OCI-LY7 (cell line): Measurements from ENCODE around the gene USP27X. TPM values are rescaled to one million over a fixed set of nuclear protein-coding genes. Genes with fewer than 3 reads are reported as not detected.

Experiments used
- Bru-seq: library from RNA; stranded (reverse); fragments of 400-500 nt; gene quantifications from one replicate; lab custom pipeline; 2021; lab: Mats Ljungman, UMichigan
- BruChase-seq, 2 experiments: library from RNA; stranded (reverse); fragments of 400-500 nt; gene quantifications; one replicate each; lab custom pipeline; 2021; lab: Mats Ljungman, UMichigan
- BruUV-seq: library from RNA; stranded (reverse); fragments of 400-500 nt; replicated peaks from 2 replicates; lab custom pipeline; 2021; lab: Mats Ljungman, UMichigan
- CTCF ChIA-PET: fragments of 300-600 bp; sonication (Branson Sonifier 250); formaldehyde crosslinking; loops from one replicate; lab custom pipeline; 2022; ENCODE audit warnings: antibody characterized with exemption; ENCODE audit not compliant: unreplicated experiment; lab: Charles Lee
- POLR2A ChIA-PET: fragments of 300-600 bp; sonication (Branson Sonifier 250); formaldehyde crosslinking; loops from one replicate; lab custom pipeline; 2022; ENCODE audit warnings: antibody characterized with exemption; lab: Charles Lee
- DNase-seq: peaks from one replicate; pipeline ENCODE4 v3.0.0-alpha.2; 2015; ENCODE audit warnings: low spot score
- H2AFZ ChIP-seq: fragments of 200-600 bp; sonication (generic), shearing (Covaris generic); 2 replicates; pipeline ENCODE4 v1.6.1; 2014; ENCODE audit warnings: mild to moderate bottlenecking, antibody characterized with exemption, low read length, moderate library complexity
- H3K27ac ChIP-seq: fragments of 200-600 bp; sonication (generic); 2 replicates; pipeline ENCODE4 v1.5.1; 2014; ENCODE audit warnings: mixed run types, low read depth, mild to moderate bottlenecking, moderate library complexity, low read length, inconsistent platforms; ENCODE audit not compliant: poor library complexity, severe bottlenecking
- H3K36me3 ChIP-seq: fragments of 200-600 bp; sonication (generic); 2 replicates; pipeline ENCODE4 v1.6.1; 2014; ENCODE audit warnings: mild to moderate bottlenecking, antibody characterized with exemption, low read length, moderate library complexity, mixed read lengths; ENCODE audit not compliant: insufficient read depth
- H3K4me1 ChIP-seq: fragments of 200-600 bp; sonication (generic); 2 replicates; pipeline ENCODE4 v1.5.1; 2014; ENCODE audit warnings: mild to moderate bottlenecking, low read length; ENCODE audit not compliant: insufficient read depth, poor library complexity, severe bottlenecking
- H3K4me2 ChIP-seq: fragments of 200-600 bp; sonication (generic); 2 replicates; pipeline ENCODE4 v1.6.1; 2014; ENCODE audit warnings: mild to moderate bottlenecking, low read length
- H3K4me3 ChIP-seq: fragments of 200-600 bp; sonication (generic); 2 replicates; pipeline ENCODE4 v1.5.1; 2014; ENCODE audit warnings: mild to moderate bottlenecking, low read depth, low read length; ENCODE audit not compliant: poor library complexity, severe bottlenecking
- H3K79me2 ChIP-seq: fragments of 200-600 bp; sonication (generic); 2 replicates; pipeline ENCODE4 v1.6.1; 2016; ENCODE audit warnings: low read depth, mild to moderate bottlenecking, low read length, moderate library complexity, mixed read lengths; ENCODE audit not compliant: insufficient read depth
- H3K9me2 ChIP-seq: fragments of 200-600 bp; sonication (generic); 2 replicates; pipeline ENCODE4 v1.6.1; 2016; ENCODE audit warnings: mild to moderate bottlenecking, low read length, mixed read lengths; ENCODE audit not compliant: insufficient read depth
- H3K9me3 ChIP-seq: fragments of 200-600 bp; sonication (generic); 2 replicates; pipeline ENCODE4 v1.6.1; 2014; ENCODE audit warnings: mild to moderate bottlenecking, mixed run types, low read length, mixed read lengths
- H4K20me1 ChIP-seq: fragments of 200-600 bp; sonication (generic); 2 replicates; pipeline ENCODE4 v1.6.1; 2014; ENCODE audit warnings: mild to moderate bottlenecking, antibody characterized with exemption, low read length, moderate library complexity, mixed read lengths; ENCODE audit not compliant: insufficient read depth
- CTCF ChIP-seq: fragments of 200-600 bp; sonication (generic); conservative IDR thresholded peaks from 2 replicates; pipeline ENCODE4 v1.5.1; 2014; ENCODE audit warnings: mild to moderate bottlenecking, antibody characterized with exemption, low read length, moderate library complexity, mixed read lengths
- EZH2phosphoT487 ChIP-seq: fragments of 200-600 bp; sonication (generic); IDR thresholded peaks from 2 replicates; pipeline ENCODE4 v1.6.1; 2018; ENCODE audit warnings: low read depth, borderline replicate concordance, mild to moderate bottlenecking, mixed run types, antibody characterized with exemption, low read length, moderate library complexity, mixed read lengths
- intact Hi-C: fragments of 100-400 bp; cut with micrococcal nuclease; formaldehyde crosslinking; loops from one replicate; pipeline ENCODE4 v1.10.0; 2022; ENCODE audit not compliant: unreplicated experiment
- long read RNA-seq: library from polyadenylated mRNA; stranded (forward); transcript quantifications from one replicate; pipeline ENCODE4 v2.0.0, GENCODE V29; 2022
- total RNA-seq, 2 experiments: library from RNA; depleted of rRNA in 1 of 2; stranded (reverse); fragments of >200 nt in 1 of 2; shearing (Covaris generic) in 1 of 2; gene quantifications; 2 replicates each; pipeline ENCODE4 v1.2.3, GENCODE V29; 2014 to 2022

The USP27X gene
- 1.2 and 1.3 TPM in 2 replicates for total RNA-seq (2014; rRNA removed; shearing (Covaris generic))
- total RNA-seq (2022), result 1.8 and 2.0 TPM in 2 replicates
- Bru-seq, nascent RNA, result percentile 41 among the genes with signal in this experiment
- percentile 33 among the genes with signal in this experiment for BruChase-seq, experiment 1, labeled RNA remaining after a 6-hour chase
- percentile 45 among the genes with signal in this experiment for BruChase-seq, experiment 2, labeled RNA remaining after a 2-hour chase
- long read RNA-seq, partial matches to known transcripts, result 0 of 1 reads
- long read RNA-seq, other reads (novel, unspliced or antisense), result 0 of 1 reads

DNA sequence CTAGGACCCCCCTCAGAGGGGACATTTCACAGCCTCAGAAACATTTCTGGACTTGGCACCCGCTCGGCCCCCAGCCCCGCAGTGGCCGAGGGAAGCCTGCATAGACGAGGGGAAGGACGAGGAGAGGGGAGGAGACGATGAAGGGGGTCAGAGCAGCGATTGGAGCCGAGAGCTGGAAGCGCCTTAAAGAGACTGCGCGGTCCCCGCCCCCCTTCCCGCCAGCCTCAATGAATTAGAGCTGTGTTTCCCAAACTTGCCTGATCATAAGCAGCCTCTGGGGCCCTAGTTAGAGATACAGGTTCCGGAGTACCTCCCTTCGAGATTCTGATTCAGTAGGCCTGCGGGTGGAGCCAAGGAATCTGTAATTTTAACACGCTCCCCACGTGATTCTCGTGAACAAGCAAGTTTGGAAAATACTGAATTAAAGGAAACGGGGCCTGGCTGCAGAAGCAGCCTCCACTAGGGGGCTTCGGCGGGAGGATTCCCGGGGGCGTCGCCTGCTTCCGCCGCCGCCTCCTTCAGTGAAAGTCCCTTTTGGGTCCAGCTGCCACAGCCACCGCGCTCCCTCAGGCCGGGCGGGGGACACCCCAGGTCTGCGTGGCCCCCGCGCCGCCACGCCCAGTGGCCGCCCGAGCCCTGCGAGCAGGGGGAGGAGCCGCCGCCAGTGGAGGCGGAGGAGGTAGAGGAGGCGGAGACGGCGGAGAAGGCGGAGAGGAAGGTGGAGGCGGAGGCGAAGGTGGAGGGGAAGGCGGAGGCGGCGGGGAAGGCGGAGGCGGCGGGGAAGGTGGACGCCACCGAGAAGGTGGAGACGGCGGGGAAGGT lies at the start of gene USP27X:
Gene USP27X, plus strand, starts transcription at position 651 of the 822 bp plus-strand sequence. CDS start 824 bp downstream, outside the sequence.
- Histone ChIP-seq H3K4me3 (peak within 1 kb of the TSS; percentile 68), H3K27ac (no peak within 1 kb of the TSS), H3K36me3 (no peaks in the 10 kb centered on the region), H2AFZ (peak within 1 kb of the TSS; percentile 72; the same call in 1 of the 2 replicates), H3K79me2 (no peaks in the 10 kb centered on the region), H4K20me1 (no peaks in the 10 kb centered on the region), H3K9me2 (no peaks in the 10 kb centered on the region), H3K4me2 (peak within 1 kb of the TSS; percentile 68), H3K4me1 (peaks cover 3% of the 10 kb centered on the region), H3K9me3 (no peaks in the 10 kb centered on the region)
- peak; percentile 70 for TF ChIP-seq CTCF
- TF ChIP-seq EZH2phosphoT487, result no peak
- CTCF ChIA-PET, result interaction anchor here (1.4 kb wide), 1 partner anchor 40 kb away, joined by 3 read pairs; no protein-coding TSS in a partner anchor
- POLR2A ChIA-PET, result interaction anchor here (0.6 kb wide), 1 partner anchor 756 kb away, joined by 3 read pairs; no protein-coding TSS in a partner anchor
- intact Hi-C loops, result no loop called here
- no TSS peak for BruUV-seq
- DNase-seq, result peak; percentile 73

- H2AFZ ChIP-seq, result no peak overlapping the region
- no peak for TF ChIP-seq EZH2phosphoT487
- TF ChIP-seq CTCF, result peak; percentile 79
- H3K9me3 ChIP-seq, result no peaks in the 10 kb centered on the region
- H3K79me2 ChIP-seq, result no peaks in the 10 kb centered on the region
- H4K20me1 ChIP-seq, result no peaks in the 10 kb centered on the region
- H3K36me3 ChIP-seq, result no peaks in the 10 kb centered on the region
- ChIA-PET POLR2A (no interaction called here), CTCF (no interaction called here)
- no TSS peak for BruUV-seq
- no peak overlapping the region for H3K4me3 ChIP-seq
- no peaks in the 10 kb centered on the region for H3K4me1 ChIP-seq
- no peaks in the 10 kb centered on the region for H3K9me2 ChIP-seq
- intact Hi-C loops, result no loop called here
- H3K27ac ChIP-seq, result no peak overlapping the region
- H3K4me2 ChIP-seq, result no peak overlapping the region
- DNase-seq, result peak; percentile 10
Measured at GRCh38 chrX:49838374-49838773, 40.9 kb upstream of the USP27X start.
